ENCODE measurements around the gene ARFIP1.
"Not testable (repeated sequence)": the region's sequence is repeated elsewhere in the genome, so short reads cannot be mapped to it uniquely, and the experiment has no call there.

The ARFIP1 gene

DNA sequence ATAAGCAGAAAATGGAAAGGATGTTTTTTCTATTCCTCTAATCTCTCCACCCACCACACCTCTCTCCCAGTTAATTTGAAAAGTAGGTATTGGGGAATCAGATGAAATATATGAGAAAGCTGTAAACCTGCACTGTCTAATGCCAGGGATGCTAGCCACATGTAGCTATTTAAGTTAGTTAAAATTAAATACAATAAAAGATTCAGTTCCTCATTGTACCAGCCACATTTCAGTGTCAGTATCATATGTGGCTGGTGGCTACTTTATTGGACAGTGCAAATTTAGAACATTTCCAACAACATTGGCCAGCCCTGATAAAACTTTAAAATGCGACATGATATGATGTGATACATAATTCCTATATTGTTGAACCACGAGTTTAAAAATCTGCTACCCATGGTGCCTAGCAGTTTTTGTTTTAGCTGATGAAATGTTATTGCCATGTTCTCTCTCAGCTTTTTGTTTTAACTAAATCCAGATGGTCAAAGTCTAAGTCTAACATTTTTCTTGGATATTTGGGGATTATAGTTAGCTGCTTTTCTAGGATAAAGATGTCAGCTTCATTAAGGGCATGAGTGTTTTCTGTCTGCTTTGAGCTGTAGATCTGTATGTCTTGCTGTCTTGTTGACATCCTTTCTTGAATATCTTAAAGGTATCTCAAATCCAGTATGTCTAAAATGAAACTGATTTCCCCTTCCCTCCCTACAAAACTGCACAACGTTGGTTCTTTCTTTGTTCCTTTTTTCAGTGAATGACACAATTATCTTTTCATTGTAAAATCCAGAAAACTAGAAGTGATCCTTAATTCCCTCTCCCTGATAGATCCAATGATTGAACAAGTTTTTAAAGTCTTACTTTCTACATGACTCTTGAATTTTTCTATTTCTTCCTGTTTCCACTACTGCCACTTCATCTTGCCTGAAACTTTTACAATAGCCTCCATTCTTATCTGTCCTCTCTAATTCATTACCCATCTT lies 6.2 kb downstream of the ARFIP1 start:
- DNase-seq (ENCODE audit: low spot score), result no peak

DNA sequence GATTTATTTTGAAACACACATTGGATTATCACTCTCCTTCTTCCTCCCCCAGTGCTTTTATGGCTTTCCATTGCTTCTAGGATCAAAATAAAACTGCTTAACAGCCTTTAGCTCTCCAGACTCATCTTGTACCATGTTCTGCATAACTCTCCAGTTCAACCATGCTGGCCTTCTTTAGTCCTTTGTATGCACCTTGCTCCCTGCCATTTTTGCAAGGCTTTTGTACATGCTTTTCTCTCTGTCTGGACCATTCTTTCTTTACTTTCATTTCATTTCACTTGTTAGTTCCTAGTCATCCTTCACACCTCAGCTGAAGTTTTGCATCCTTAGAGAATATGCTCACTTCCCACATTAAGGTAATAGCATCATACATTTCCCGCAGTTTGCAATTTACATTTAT lies 6.9 kb downstream of the ARFIP1 start:
- DNase-seq (ENCODE audit: low spot score), result no peak

GRCh38 chr4:152795891-152796290 lies 16.1 kb downstream of the ARFIP1 start:
- DNase-seq (ENCODE audit: low spot score), result no peak

DNA sequence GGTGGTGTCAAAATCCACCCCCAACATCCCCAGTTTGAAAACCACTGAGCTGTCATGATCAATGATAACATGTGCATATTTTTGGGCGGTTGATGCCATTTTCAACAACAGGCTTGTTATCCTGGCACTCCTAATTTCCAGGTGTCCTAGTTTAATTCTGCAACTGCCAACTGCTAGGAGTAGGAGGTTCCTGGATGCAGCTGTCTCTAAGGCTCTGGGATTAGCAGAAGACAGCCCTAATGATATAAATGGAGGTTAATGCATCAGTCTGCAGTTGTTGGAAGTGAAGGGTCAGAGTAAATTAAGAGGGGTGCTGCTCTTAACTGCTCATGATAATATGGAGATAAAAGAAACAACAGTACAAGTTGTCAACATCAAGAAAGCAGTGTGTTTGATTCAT lies 23.8 kb downstream of the ARFIP1 start:
- no peak for DNase-seq (ENCODE audit: low spot score)

- no peak for DNase-seq (ENCODE audit: low spot score)
Measured at GRCh38 chr4:152805071-152805650, 25.4 kb downstream of the ARFIP1 start.

DNA sequence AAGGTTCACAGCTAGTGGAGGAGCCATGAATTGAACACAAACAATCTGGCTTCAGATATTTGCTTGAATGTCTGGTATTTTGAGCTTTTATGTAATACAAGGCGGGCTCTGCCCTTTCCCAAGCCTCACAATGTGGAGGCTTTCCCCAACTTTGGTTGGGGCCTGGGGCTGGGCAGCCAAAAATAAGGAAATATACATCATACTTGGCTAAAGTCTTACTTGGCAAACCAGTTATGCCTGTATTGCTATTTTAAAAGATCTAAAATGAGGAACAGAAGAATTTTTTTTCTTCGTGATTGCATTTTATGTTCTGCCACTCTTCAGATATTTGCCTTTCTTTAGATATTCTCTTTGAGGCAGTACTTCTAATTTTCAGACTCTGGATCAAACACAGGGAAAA lies 26.1 kb downstream of the ARFIP1 start:
- DNase-seq (ENCODE audit: low spot score), result no peak

GRCh38 chr4:152806501-152807125 lies 26.9 kb downstream of the ARFIP1 start:
- no peak for DNase-seq (ENCODE audit: low spot score)

DNA sequence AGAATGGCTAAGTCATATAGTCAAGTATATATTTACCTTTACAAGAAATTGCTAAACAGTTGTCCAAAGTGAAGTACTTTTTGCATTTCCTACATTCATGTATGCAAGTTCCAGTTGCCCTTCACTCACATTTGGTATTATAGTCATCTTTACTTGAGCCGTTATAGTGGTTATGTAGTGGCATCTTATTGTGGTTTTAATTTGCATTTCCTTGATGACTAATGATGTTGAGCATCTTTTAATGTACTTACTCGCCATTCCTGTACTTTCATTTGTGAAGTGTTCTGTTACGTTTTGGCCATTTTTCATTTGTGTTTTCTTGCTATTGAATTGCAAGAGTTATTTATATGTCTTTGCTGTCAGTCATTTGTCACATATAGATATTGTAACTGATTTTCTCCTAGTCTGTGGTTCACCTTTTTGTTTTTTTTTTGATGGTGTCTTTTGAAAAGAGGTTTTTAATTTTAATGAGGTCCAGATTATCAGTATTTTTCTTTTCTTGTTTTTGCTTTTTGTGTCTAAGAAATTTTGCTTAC lies 27.6 kb downstream of the ARFIP1 start:
- DNase-seq (ENCODE audit: low spot score), result no peak

GRCh38 chr4:152808670-152809069 lies 28.9 kb downstream of the ARFIP1 start:
- no peak for DNase-seq (ENCODE audit: low spot score)

DNA sequence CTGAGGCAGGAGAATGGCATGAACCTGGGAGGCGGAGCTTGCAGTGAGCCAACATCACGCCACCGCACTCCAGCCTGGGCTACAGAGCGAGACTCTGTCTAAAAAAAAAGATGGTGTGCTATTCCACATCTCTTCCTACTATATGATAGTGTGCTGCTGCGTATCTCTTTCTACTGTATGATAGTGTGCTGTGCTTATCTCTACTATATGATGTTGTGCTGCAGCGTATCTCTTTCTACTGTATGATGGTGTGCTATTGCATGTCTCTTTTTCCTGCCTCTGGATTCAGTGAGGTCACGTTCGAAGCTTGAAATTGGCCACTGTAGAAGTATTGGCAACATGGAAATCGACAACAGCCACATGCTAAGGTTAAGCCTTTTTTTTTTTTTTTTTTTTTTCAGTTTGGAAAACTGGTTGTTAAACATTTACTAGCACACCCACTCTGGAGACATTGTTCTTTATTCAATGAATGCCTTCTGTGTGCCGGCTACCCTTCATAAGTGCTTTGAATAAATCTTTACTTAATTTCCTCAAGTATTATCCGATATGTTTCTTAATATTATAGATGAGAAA lies 31.0 kb downstream of the ARFIP1 start:
- no peak for DNase-seq (ENCODE audit: low spot score)

- DNase-seq (ENCODE audit: low spot score), result no peak
Measured at GRCh38 chr4:152815078-152815477, 35.3 kb downstream of the ARFIP1 start.

GRCh38 chr4:152817331-152817730 lies 37.6 kb downstream of the ARFIP1 start:
- DNase-seq (ENCODE audit: low spot score), result no peak

- no peak for DNase-seq (ENCODE audit: low spot score)
Measured at GRCh38 chr4:152819026-152819645, 39.4 kb downstream of the ARFIP1 start.

- no peak for DNase-seq (ENCODE audit: low spot score)
Measured at GRCh38 chr4:152820073-152820472, 40.3 kb downstream of the ARFIP1 start.

DNA sequence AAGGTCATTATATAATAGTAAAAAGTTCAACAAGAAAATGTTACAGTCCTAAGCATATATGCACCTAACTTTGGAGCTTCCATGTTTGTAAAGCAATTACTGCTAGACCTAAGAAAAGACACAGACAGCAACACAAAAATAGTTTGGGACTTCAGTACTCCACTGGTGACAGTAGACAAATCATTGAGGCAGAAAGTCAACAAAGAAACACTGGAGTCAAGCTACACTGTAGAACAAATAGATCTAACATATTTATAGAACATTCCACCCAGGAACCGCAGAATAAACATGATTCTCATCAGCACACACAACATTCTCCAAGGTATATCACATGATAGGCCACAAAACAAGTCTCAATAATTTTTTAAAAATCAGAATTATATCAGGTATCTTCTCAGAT lies 42.6 kb downstream of the ARFIP1 start:
- DNase-seq (ENCODE audit: low spot score), result no peak

DNA sequence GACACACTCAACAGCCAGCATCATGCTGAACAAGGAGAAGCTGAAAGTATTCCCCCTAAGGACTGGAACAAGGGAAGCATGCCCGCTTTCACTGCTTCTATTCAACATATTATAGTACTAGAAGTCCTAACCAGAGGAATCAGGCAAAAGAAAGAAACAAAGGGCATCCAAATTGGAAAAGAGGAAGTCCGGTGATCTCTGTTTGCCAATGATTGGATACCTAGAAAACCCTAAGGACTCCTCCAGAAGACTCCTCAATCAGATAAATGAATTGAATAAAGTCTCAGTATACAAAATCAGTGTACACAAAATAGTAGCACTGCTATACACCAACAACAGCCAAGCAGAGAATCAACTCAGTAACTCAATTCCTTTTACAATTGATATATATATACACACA lies 44.8 kb downstream of the ARFIP1 start:
- no peak for DNase-seq (ENCODE audit: low spot score)

DNA sequence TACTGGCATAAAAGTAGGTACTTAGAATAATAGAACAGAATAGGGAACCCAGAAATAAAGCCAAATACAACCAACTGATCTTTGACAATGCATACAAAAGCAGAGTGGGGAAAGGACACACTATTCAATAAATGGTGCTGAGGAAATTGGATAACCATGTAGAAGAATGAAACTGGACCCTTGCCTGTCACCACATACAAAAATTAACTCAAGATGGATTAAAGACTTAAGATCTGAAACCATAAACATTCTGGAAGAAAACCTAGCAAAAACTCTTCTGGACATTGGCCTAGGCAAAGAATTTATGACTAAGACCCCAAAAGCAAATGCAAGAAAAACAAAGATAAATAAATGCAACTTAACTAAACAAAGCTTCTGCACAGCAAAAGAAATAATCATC lies 45.6 kb downstream of the ARFIP1 start:
- DNase-seq (ENCODE audit: low spot score), result no peak

DNA sequence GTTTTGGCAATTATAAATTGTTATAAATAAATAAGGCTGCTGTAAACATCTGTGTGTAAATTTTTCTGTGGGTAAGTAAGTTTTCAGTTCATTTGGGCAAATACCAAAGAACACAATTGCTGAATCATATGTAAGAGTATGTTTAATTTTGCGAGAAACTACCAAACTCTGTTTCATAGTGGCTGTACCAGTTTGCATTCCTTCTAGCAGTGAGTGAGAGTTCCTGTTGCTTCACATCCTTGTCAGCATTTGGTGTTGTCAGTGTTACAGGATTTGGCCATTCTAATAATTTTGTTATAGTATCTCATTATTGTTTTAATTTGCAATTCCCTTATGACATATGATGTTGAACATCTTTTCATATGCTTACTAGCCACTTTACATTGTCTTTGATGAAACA lies 48.4 kb downstream of the ARFIP1 start:
- no peak for DNase-seq (ENCODE audit: low spot score)

GRCh38 chr4:152831416-152831815 lies 51.7 kb downstream of the ARFIP1 start:
- DNase-seq (ENCODE audit: low spot score), result no peak

DNA sequence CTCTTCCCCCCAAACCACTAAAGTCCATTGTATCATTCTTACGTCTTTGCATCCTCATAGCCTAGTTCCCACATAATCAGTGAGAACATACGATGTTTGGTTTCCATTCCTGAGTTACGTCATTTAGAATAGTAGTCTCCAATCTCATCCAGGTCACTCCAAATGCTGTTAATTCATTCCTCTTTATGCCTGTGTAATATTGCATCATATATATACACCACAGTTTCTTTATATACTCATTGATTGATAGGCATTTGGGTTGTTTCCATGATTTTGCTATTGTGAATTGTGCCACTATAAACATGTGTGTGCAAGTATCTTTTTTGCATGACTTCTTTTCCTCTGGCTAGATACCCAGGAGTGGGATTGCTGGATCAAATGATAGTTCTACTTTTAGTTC lies 57.2 kb downstream of the ARFIP1 start:
- DNase-seq (ENCODE audit: low spot score), result no peak

GRCh38 chr4:152839729-152840128 lies 60.0 kb downstream of the ARFIP1 start:
- DNase-seq (ENCODE audit: low spot score), result not testable (repeated sequence)

DNA sequence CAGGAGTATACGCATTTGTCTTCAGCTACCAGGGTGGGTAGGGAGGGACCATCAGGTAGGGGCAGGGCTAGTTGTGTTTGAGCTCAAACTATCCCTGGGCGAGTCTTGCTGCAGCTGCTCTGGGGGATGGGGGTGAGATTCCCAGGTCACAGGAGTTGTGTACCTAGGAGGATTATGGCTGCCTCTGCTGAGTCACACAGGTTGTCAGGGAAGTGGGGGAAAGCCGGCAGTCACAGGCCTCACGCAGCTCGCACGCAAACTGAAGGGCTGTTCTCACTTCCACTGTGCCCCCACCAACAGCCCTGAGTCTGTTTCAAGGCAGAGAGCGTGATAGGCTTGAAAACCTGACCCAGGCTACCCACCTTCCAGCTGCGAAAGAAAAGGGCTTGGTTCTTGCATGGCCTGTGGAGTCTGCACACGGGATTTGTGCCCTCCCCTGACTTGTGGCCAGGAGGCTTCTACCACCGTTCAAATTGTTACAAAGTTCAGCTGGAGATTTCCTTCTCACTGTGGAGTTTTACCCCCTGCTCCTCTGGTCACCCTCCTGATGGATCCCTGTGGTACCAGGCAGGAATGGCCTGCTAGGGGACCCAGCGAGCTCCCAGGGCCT lies 63.8 kb downstream of the ARFIP1 start:
- DNase-seq (ENCODE audit: low spot score), result no peak

All from hematopoietic multipotent progenitor cell treated with erythropoietin and hydrocortisone succinate and interleukin-3 and kit ligand, for 15 days (in vitro differentiated cells).